SU-DHL-6 (cell line): ENCODE measurements around the gene PRR15.

Experiments
- H2AFZ ChIP-seq: fragments of 200-600 bp; sonication (generic); 2 replicates; pipeline ENCODE4 v1.6.1; 2014; ENCODE audit warnings: low read depth, mild to moderate bottlenecking, moderate library complexity, mixed read lengths, antibody characterized with exemption, low read length; ENCODE audit not compliant: severe bottlenecking
- H3F3A ChIP-seq: fragments of 200-600 bp; shearing (Covaris generic); 2 replicates; pipeline ENCODE4 v1.6.0; 2016; ENCODE audit warnings: antibody characterized with exemption, mild to moderate bottlenecking; ENCODE audit not compliant: insufficient read depth
- H3K27ac ChIP-seq: fragments of 200-600 bp; sonication (generic); 2 replicates; pipeline ENCODE4 v1.5.1; 2016; ENCODE audit warnings: low read depth, mild to moderate bottlenecking, low read length, moderate library complexity, mixed read lengths
- H3K27me3 ChIP-seq: fragments of 200-600 bp; sonication (generic), shearing (Covaris generic); 2 replicates; pipeline ENCODE4 v1.6.0; 2014; ENCODE audit warnings: mild to moderate bottlenecking, low read length
- H3K36me3 ChIP-seq: fragments of 200-600 bp; sonication (generic); 2 replicates; pipeline ENCODE4 v1.6.1; 2014; ENCODE audit warnings: mild to moderate bottlenecking, low read length, mixed read lengths
- H3K4me2 ChIP-seq: fragments of 300-600, 200-600 bp; shearing (Covaris generic), sonication (generic); 2 replicates; pipeline ENCODE4 v1.6.0; 2014; ENCODE audit warnings: low read length, low read depth, mild to moderate bottlenecking; ENCODE audit not compliant: poor library complexity, severe bottlenecking
- H3K4me3 ChIP-seq: fragments of 200-600 bp; sonication (generic); 2 replicates; pipeline ENCODE4 v1.5.1; 2014; ENCODE audit warnings: antibody characterized with exemption, low read length, mild to moderate bottlenecking, mixed read lengths; ENCODE audit not compliant: insufficient read depth, poor library complexity, severe bottlenecking
- H3K79me2 ChIP-seq: fragments of 200-600 bp; sonication (generic); 2 replicates; pipeline ENCODE4 v1.6.1; 2014; ENCODE audit warnings: mild to moderate bottlenecking, low read length, moderate library complexity; ENCODE audit not compliant: insufficient read depth
- H3K9ac ChIP-seq: fragments of 200-600 bp; sonication (generic); 2 replicates; pipeline ENCODE4 v1.7.0; 2014; ENCODE audit warnings: mild to moderate bottlenecking, low read length
- H3K9me2 ChIP-seq: fragments of 200-600 bp; sonication (generic); replicated peaks from 2 replicates; pipeline ENCODE4 v1.6.1; 2014; ENCODE audit warnings: low read length; ENCODE audit not compliant: insufficient read depth
- H3K9me3 ChIP-seq: fragments of 200-600 bp; sonication (generic); 2 replicates; pipeline ENCODE4 v1.6.1; 2014; ENCODE audit warnings: low read length, mixed read lengths; ENCODE audit not compliant: insufficient read depth
- H4K20me1 ChIP-seq: fragments of 200-600 bp; sonication (generic); 2 replicates; pipeline ENCODE4 v1.6.1; 2014; ENCODE audit warnings: low read depth, mild to moderate bottlenecking, antibody characterized with exemption, low read length, moderate library complexity, mixed read lengths
- EZH2phosphoT487 ChIP-seq: fragments of 200-600 bp; sonication (generic), shearing (Covaris generic); conservative IDR thresholded peaks from 2 replicates; pipeline ENCODE4 v1.6.1; 2018; ENCODE audit warnings: mild to moderate bottlenecking, antibody characterized with exemption, low read length, moderate library complexity, mixed read lengths
- TF ChIP-seq, protein P1 (sequence below): fragments of 200-600 bp; sonication (generic); IDR thresholded peaks from one replicate; pipeline ENCODE4 v1.5.1; 2017; ENCODE audit warnings: antibody characterized with exemption, mild to moderate bottlenecking, low read length, moderate library complexity; ENCODE audit not compliant: insufficient read depth, poor library complexity, severe bottlenecking

PRR15 gene

DNA sequence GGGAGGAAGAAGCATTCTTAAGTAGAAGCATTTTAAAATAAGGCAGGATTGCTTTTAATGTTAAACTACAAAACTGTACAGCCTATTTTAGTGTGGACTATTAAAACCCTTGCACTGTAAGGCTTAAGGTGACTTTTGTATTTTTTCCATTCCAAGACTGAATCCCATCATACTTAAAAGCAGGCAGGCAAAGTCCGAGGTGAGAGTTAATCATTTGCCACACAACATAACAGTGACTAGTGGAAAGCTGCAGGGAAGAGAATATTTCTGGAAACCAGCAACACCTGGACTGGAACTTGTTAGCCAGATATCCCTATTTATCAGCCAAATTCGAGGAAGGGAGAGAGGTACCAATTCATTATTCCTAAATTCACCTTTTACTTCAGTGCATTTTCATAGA lies 3.5 kb downstream of the PRR15 start:
- no peak overlapping the region for H3K4me3 ChIP-seq
- H3K27ac ChIP-seq = no peak overlapping the region
- no peaks in the 10 kb centered on the region for H3F3A ChIP-seq
- no peaks in the 10 kb centered on the region for H4K20me1 ChIP-seq
- no peak overlapping the region for H3K4me2 ChIP-seq
- H3K9me3 ChIP-seq = no peaks in the 10 kb centered on the region
- H3K9ac ChIP-seq = no peak overlapping the region
- no peaks in the 10 kb centered on the region for H3K9me2 ChIP-seq
- H3K27me3 ChIP-seq = no peaks in the 10 kb centered on the region
- no peak overlapping the region for H2AFZ ChIP-seq
- no peaks in the 10 kb centered on the region for H3K36me3 ChIP-seq
- no peak for TF ChIP-seq EZH2phosphoT487
- TF ChIP-seq, protein P1, sequence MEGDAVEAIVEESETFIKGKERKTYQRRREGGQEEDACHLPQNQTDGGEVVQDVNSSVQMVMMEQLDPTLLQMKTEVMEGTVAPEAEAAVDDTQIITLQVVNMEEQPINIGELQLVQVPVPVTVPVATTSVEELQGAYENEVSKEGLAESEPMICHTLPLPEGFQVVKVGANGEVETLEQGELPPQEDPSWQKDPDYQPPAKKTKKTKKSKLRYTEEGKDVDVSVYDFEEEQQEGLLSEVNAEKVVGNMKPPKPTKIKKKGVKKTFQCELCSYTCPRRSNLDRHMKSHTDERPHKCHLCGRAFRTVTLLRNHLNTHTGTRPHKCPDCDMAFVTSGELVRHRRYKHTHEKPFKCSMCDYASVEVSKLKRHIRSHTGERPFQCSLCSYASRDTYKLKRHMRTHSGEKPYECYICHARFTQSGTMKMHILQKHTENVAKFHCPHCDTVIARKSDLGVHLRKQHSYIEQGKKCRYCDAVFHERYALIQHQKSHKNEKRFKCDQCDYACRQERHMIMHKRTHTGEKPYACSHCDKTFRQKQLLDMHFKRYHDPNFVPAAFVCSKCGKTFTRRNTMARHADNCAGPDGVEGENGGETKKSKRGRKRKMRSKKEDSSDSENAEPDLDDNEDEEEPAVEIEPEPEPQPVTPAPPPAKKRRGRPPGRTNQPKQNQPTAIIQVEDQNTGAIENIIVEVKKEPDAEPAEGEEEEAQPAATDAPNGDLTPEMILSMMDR = no peak
- no peaks in the 10 kb centered on the region for H3K79me2 ChIP-seq

DNA sequence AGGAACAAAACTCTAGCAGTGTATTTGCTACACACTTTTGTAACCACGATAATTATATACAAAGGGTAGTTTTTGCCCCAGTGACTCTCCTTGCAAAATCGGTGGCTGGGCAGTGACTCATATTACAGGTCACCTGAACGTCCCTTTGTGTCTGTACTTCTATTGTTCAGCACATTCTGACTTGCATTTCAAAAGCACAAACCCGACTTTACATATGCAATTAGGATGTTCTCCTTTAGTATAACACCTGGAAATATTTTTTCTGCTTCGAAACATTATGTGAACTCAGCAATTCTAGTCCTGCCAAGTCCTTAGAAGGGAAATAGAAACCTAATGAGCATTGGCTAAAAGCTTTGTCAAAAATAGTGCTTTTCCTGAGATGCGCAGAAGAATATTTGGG lies 6.0 kb downstream of the PRR15 start:
- no peak overlapping the region for H3K9ac ChIP-seq
- no peak overlapping the region for H3K4me3 ChIP-seq
- H2AFZ ChIP-seq = no peak overlapping the region
- no peaks in the 10 kb centered on the region for H3K9me2 ChIP-seq
- H4K20me1 ChIP-seq = no peaks in the 10 kb centered on the region
- no peak for TF ChIP-seq EZH2phosphoT487
- TF ChIP-seq, protein P1 = no peak
- no peaks in the 10 kb centered on the region for H3K27me3 ChIP-seq
- H3K27ac ChIP-seq = no peak overlapping the region
- no peaks in the 10 kb centered on the region for H3K9me3 ChIP-seq
- no peaks in the 10 kb centered on the region for H3K79me2 ChIP-seq
- no peak overlapping the region for H3K4me2 ChIP-seq
- H3K36me3 ChIP-seq = no peaks in the 10 kb centered on the region
- H3F3A ChIP-seq = no peaks in the 10 kb centered on the region

DNA sequence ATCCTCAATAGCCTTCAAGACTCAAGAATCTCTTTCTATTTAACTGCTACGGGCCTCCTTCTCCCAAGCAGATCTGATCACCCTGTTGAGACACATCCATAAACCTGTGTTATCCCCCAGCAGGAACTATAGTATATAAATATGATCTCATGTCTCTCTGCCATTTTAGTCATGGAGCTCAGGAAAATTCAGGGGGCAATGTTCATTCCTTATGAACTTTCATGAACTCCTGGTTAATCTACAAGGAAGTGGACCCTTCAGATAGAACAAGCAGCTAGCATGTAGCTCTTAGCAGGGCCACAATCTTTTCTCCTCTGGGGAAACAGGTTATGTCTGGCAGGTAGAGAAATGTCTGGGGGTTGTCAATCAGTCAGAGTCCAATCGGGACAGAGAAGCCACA lies 8.9 kb downstream of the PRR15 start:
- H3K4me2 ChIP-seq = no peak overlapping the region
- no peaks in the 10 kb centered on the region for H3K36me3 ChIP-seq
- H3K9me3 ChIP-seq = peaks cover 7% of the 10 kb centered on the region; the same call in 1 of the 2 replicates
- H3K4me3 ChIP-seq = no peak overlapping the region
- H3K79me2 ChIP-seq = no peaks in the 10 kb centered on the region
- no peak overlapping the region for H3K9ac ChIP-seq
- no peaks in the 10 kb centered on the region for H3K27me3 ChIP-seq
- H4K20me1 ChIP-seq = no peaks in the 10 kb centered on the region
- H3K9me2 ChIP-seq = no peaks in the 10 kb centered on the region
- H3F3A ChIP-seq = no peaks in the 10 kb centered on the region
- no peak overlapping the region for H3K27ac ChIP-seq
- TF ChIP-seq EZH2phosphoT487 = no peak
- TF ChIP-seq, protein P1 = no peak
- H2AFZ ChIP-seq = no peak overlapping the region

DNA sequence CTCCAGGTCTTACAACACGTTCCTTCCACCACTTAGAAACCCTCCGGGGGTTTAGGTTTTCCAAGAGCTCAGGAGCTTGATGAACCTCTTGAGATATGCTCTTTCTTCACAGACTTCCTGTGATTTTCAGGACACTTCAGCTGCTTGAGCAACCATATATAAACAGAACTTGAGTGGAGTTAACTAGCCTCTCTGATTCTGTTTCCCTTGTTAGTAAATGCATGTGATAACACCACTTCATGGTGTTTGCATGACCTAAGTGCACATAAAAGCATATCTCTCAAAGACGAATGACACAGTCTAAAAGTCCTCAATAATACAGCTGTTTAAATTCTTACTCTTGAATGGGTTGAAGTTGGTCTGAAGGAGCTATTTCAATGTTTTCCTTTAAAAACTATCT lies 9.9 kb downstream of the PRR15 start:
- Histone ChIP-seq H3K9me3 (peaks cover 11% of the 10 kb centered on the region; the same call in 1 of the 2 replicates), H2AFZ (no peak overlapping the region), H4K20me1 (no peaks in the 10 kb centered on the region), H3K79me2 (no peaks in the 10 kb centered on the region), H3K4me2 (no peak overlapping the region), H3K36me3 (no peaks in the 10 kb centered on the region), H3F3A (no peaks in the 10 kb centered on the region), H3K27ac (no peak overlapping the region), H3K27me3 (no peaks in the 10 kb centered on the region), H3K9ac (no peak overlapping the region), H3K4me3 (no peak overlapping the region), H3K9me2 (no peaks in the 10 kb centered on the region)
- TF ChIP-seq EZH2phosphoT487 = no peak
- TF ChIP-seq, protein P1 = no peak
